ENCODE results near the gene ITPK1. TPM values are rescaled to one million over a fixed set of nuclear protein-coding genes. Genes with fewer than 3 reads are reported as not detected.
A peak's percentile ranks its signal among the peaks of the same experiment; 100 is the strongest.
"Not testable (repeated sequence)": the region's sequence is repeated elsewhere in the genome, so short reads cannot be mapped to it uniquely, and the experiment has no call there.

The ITPK1 gene
- total RNA-seq, 1 experiment from 2014 or later: 88.6 TPM

- BruUV-seq (replicated peaks): no TSS peak
- intact Hi-C loops (cut with micrococcal nuclease; ENCODE audit: unreplicated experiment): no loop called here
- Histone ChIP-seq H3K4me3 (no peak overlapping the region), H3K9me2 (ENCODE audit: insufficient read depth) (no peaks in the 10 kb centered on the region), H3K27ac (peak overlapping the region; percentile 91; the same call in 1 of the 2 replicates), H2AFZ (no peak overlapping the region), H3K4me2 (no peak overlapping the region), H3K4me1 (replicated peaks; ENCODE audit: insufficient read depth) (peaks cover 52% of the 10 kb centered on the region), H3K9me3 (ENCODE audit: insufficient read depth, low read depth) (no peaks in the 10 kb centered on the region), H3F3A (ENCODE audit: insufficient read depth, low read depth) (peaks cover 43% of the 10 kb centered on the region), H3K79me2 (ENCODE audit: low read depth) (peaks cover 88% of the 10 kb centered on the region), H3K27me3 (ENCODE audit: insufficient read depth, low read depth) (no peaks in the 10 kb centered on the region), H4K20me1 (ENCODE audit: insufficient read depth) (no peaks in the 10 kb centered on the region), H3K36me3 (ENCODE audit: low read depth) (no peaks in the 10 kb centered on the region)
- ChIA-PET CTCF (no interaction called here), POLR2A (ENCODE audit: unreplicated experiment) (no interaction called here)
- TF ChIP-seq EZH2 (IDR thresholded peaks at IDR 0.05; ENCODE audit: low read depth): no peak
- TF ChIP-seq CTCF (conservative IDR thresholded peaks at IDR 0.05): no peak
- DNase-seq: no peak
Observed at GRCh38 chr14:93107453-93107852, 8.3 kb downstream of the ITPK1 start.

DNA sequence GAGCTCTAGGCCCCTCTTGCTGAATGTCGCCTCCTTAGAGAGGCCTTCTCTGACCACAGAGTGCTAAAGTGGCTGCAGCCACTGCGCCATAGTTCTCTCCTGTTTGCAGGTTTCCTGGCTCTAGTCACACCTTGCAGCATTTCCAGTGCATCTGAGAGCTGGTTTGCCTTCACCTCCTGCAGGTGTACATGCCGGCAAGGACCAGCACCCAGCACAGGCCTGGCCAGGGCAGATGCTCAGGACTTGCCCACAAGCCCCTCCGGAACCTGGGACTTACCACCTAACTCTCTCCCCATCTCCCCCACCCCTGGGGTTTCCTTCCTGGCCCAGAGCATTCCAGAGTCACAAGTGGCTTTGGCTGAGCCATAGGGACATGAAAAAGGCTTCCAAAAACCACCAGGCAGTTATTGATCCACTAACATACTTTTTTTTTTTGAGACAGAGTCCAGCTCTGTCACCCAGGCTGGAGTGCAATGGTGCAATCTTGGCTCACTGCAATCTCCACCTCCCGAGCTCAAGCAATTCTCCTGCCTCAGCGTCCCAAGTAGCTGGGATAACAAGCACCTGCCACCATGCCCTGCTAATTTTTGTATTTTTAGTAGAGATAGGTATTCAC, 9.1 kb downstream of the ITPK1 start:
- Histone ChIP-seq H3K79me2 (ENCODE audit: low read depth) (peaks cover 88% of the 10 kb centered on the region), H3K4me3 (no peak overlapping the region)

GRCh38 chr14:93105856-93106255, 9.9 kb downstream of the ITPK1 start:
- H3K27me3 ChIP-seq (ENCODE audit: insufficient read depth, low read depth); H3K36me3 ChIP-seq (ENCODE audit: low read depth); intact Hi-C loops (cut with micrococcal nuclease; ENCODE audit: unreplicated experiment); H4K20me1 ChIP-seq (ENCODE audit: insufficient read depth); H3K9me2 ChIP-seq (ENCODE audit: insufficient read depth); H2AFZ ChIP-seq; H3K9me3 ChIP-seq (ENCODE audit: insufficient read depth, low read depth): not testable (repeated sequence)
- H3F3A ChIP-seq (ENCODE audit: insufficient read depth, low read depth): peaks cover 43% of the 10 kb centered on the region
- ChIA-PET POLR2A (ENCODE audit: unreplicated experiment) (interaction anchor here (0.7 kb wide), 1 partner anchor 50 kb away, joined by 5 read pairs; no protein-coding TSS in a partner anchor), CTCF (interaction anchor here (0.7 to 1.0 kb wide), 3 partner anchors 10 to 95 kb away, joined by 6 to 9 read pairs (median 8); no protein-coding TSS in a partner anchor)
- H3K79me2 ChIP-seq (ENCODE audit: low read depth): peaks cover 88% of the 10 kb centered on the region
- peak overlapping the region; percentile 91 for H3K27ac ChIP-seq
- peak overlapping the region; percentile 16; the same call in 1 of the 2 replicates for H3K4me3 ChIP-seq
- H3K4me2 ChIP-seq: peak overlapping the region; percentile 70
- TSS peak; percentile 15 for BruUV-seq (replicated peaks)
- DNase-seq: peak in 1 of 2 experiments; percentile 68
- H3K4me1 ChIP-seq (replicated peaks; ENCODE audit: insufficient read depth): peaks cover 46% of the 10 kb centered on the region

More for the DNA sequence above, 9.1 kb downstream of the ITPK1 start:
- intact Hi-C loops (cut with micrococcal nuclease; ENCODE audit: unreplicated experiment): no loop called here
- H4K20me1 ChIP-seq (ENCODE audit: insufficient read depth): no peaks in the 10 kb centered on the region
- no peak for DNase-seq
- H2AFZ ChIP-seq: no peak overlapping the region
- ChIA-PET POLR2A (ENCODE audit: unreplicated experiment) (no interaction called here), CTCF (no interaction called here)
- H3K4me1 ChIP-seq (replicated peaks; ENCODE audit: insufficient read depth): peaks cover 46% of the 10 kb centered on the region
- peak overlapping the region; percentile 91 for H3K27ac ChIP-seq
- no peaks in the 10 kb centered on the region for H3K36me3 ChIP-seq (ENCODE audit: low read depth)
- no TSS peak for BruUV-seq (replicated peaks)
- H3K4me2 ChIP-seq: peak overlapping the region; percentile 70
- H3K27me3 ChIP-seq (ENCODE audit: insufficient read depth, low read depth): no peaks in the 10 kb centered on the region
- no peaks in the 10 kb centered on the region for H3K9me3 ChIP-seq (ENCODE audit: insufficient read depth, low read depth)
- TF ChIP-seq EZH2 (IDR thresholded peaks at IDR 0.05; ENCODE audit: low read depth) (no peak), CTCF (conservative IDR thresholded peaks at IDR 0.05) (no peak)
- H3F3A ChIP-seq (ENCODE audit: insufficient read depth, low read depth): peaks cover 43% of the 10 kb centered on the region
- no peaks in the 10 kb centered on the region for H3K9me2 ChIP-seq (ENCODE audit: insufficient read depth)
